ENCODE data around the gene GAREM1.

- TF ChIP-seq, protein P1, sequence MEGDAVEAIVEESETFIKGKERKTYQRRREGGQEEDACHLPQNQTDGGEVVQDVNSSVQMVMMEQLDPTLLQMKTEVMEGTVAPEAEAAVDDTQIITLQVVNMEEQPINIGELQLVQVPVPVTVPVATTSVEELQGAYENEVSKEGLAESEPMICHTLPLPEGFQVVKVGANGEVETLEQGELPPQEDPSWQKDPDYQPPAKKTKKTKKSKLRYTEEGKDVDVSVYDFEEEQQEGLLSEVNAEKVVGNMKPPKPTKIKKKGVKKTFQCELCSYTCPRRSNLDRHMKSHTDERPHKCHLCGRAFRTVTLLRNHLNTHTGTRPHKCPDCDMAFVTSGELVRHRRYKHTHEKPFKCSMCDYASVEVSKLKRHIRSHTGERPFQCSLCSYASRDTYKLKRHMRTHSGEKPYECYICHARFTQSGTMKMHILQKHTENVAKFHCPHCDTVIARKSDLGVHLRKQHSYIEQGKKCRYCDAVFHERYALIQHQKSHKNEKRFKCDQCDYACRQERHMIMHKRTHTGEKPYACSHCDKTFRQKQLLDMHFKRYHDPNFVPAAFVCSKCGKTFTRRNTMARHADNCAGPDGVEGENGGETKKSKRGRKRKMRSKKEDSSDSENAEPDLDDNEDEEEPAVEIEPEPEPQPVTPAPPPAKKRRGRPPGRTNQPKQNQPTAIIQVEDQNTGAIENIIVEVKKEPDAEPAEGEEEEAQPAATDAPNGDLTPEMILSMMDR (IDR thresholded peaks at IDR 0.05; ENCODE audit: low read depth, low read length, missing input control) = no peak
- TF ChIP-seq TAF1 (conservative IDR thresholded peaks at IDR 0.05) = no peak
- TF ChIP-seq MAX (IDR thresholded peaks at IDR 0.05) = no peak
- TF ChIP-seq RAD21 (IDR thresholded peaks at IDR 0.05) = no peak
Observed at GRCh38 chr18:32460171-32460731, 10.4 kb downstream of the GAREM1 start.
